C4-2B (cell line): Measurements from ENCODE around the gene KLHDC4.
"Not testable (repeated sequence)": the region's sequence is repeated elsewhere in the genome, so short reads cannot be mapped to it uniquely, and the experiment has no call there.

Source experiments
- H3K27ac ChIP-seq: fragments of 450-650 bp; 2 replicates; pipeline ENCODE4 v1.5.1; 2017
- CTCF ChIP-seq: fragments of 450-650 bp; conservative IDR thresholded peaks from 2 replicates; pipeline ENCODE4 v1.5.1; 2017; ENCODE audit warnings: mild to moderate bottlenecking
- ZFX ChIP-seq: fragments of 450-650 bp; IDR thresholded peaks from 2 replicates; pipeline ENCODE4 v1.6.1; 2017

Gene KLHDC4

GRCh38 chr16:87791295-87792204 is 25.8 kb upstream of the KLHDC4 start:
- TF ChIP-seq ZFX (no peak), CTCF (no peak)

GRCh38 chr16:87790292-87791100 is 24.7 kb upstream of the KLHDC4 start:
- TF ChIP-seq CTCF: no peak
- TF ChIP-seq ZFX: no peak
- H3K27ac ChIP-seq: no peak overlapping the region

More at GRCh38 chr16:87791295-87792204, 25.8 kb upstream of the KLHDC4 start:
- no peak overlapping the region for H3K27ac ChIP-seq

- TF ChIP-seq CTCF: no peak
- TF ChIP-seq ZFX: no peak
- no peak overlapping the region for H3K27ac ChIP-seq
Measured at GRCh38 chr16:87789437-87790291, 23.9 kb upstream of the KLHDC4 start.

GRCh38 chr16:87788730-87789436 is 23.1 kb upstream of the KLHDC4 start:
- H3K27ac ChIP-seq: not testable (repeated sequence)

- not testable (repeated sequence) for H3K27ac ChIP-seq
Measured at GRCh38 chr16:87787451-87788091, 21.8 kb upstream of the KLHDC4 start.

GRCh38 chr16:87784812-87785211 is 19.0 kb upstream of the KLHDC4 start:
- H3K27ac ChIP-seq: no peak overlapping the region
- no peak for TF ChIP-seq ZFX
- no peak for TF ChIP-seq CTCF

GRCh38 chr16:87782033-87782432 is 16.2 kb upstream of the KLHDC4 start:
- TF ChIP-seq CTCF (no peak), ZFX (no peak)
- H3K27ac ChIP-seq: no peak overlapping the region
